Heart right ventricle (tissue), 16 donors: ENCODE measurements around the gene CUBN. TPM values are rescaled to one million over a fixed set of nuclear protein-coding genes. Genes with fewer than 3 reads are reported as not detected.

Experiments
- ATAC-seq, 8 donors: fragments of 200-7000 bp; cut with Tn5 transposase; one replicate each; pipeline ENCODE4 v1.9.1; 2020; ENCODE audit warnings: mild to moderate bottlenecking in 8 of 8, moderate library complexity in 8 of 8, moderate number of reproducible peaks in 1 of 8
- DNase-seq, 2 donors: peaks; one replicate each; pipeline ENCODE4 v3.0.0-alpha.2; 2020
- H3K27ac ChIP-seq, 10 donors: fragments of 200-600 bp; sonication (generic) in 2 of 10; one replicate each; pipeline versions ENCODE4 v1.5.0 to v1.8.0; 2020 to 2022; ENCODE audit warnings: mild to moderate bottlenecking in 3 of 10
- H3K27me3 ChIP-seq, 7 donors: fragments of 200-600 bp; one replicate each; pipeline ENCODE4 v1.8.0; 2021 to 2022; ENCODE audit warnings: mild to moderate bottlenecking in 2 of 7
- H3K36me3 ChIP-seq, 9 donors: fragments of 200-600 bp; sonication (generic) in 1 of 9; one replicate each; pipeline versions ENCODE4 v1.5.0 to v1.8.0; 2020 to 2022; ENCODE audit warnings: mild to moderate bottlenecking in 2 of 9
- H3K4me1 ChIP-seq, 9 donors: fragments of 200-600 bp; sonication (generic) in 1 of 9; one replicate each; pipeline versions ENCODE4 v1.5.0 to v1.8.0; 2020 to 2022; ENCODE audit warnings: mild to moderate bottlenecking in 4 of 9
- H3K4me3 ChIP-seq, 10 donors: fragments of 200-600 bp; sonication (generic) in 2 of 10; one replicate each; pipeline versions ENCODE4 v1.5.0 to v1.8.0; 2020 to 2022; ENCODE audit warnings: mild to moderate bottlenecking in 7 of 10, moderate library complexity in 2 of 10
- H3K9me3 ChIP-seq, 11 donors: fragments of 200-600 bp in 10 of 11; sonication (generic) in 2 of 11; one replicate each; pipeline versions ENCODE4 v1.5.0 to v1.8.0; 2013 to 2022; ENCODE audit warnings: mild to moderate bottlenecking in 2 of 11, control low read depth in 1 of 11, moderate library complexity in 1 of 11
- CTCF ChIP-seq, 9 donors: fragments of 200-600 bp; sonication (generic) in 2 of 9; IDR thresholded peaks; one replicate each; pipeline versions ENCODE4 v1.5.0 to v1.8.0; 2021 to 2022; ENCODE audit warnings: antibody characterized with exemption in 9 of 9, mild to moderate bottlenecking in 5 of 9, moderate library complexity in 1 of 9
- WGBS, 2 donors: extraction: QIAGEN DNeasy Blood & Tissue Kit; methylation state at CpG; one replicate each; pipeline ENCODE4 v1.1.7; 2013; ENCODE audit warnings: inconsistent platforms in 1 of 2; 5-methylcytosine and 5-hydroxymethylcytosine counted together
- intact Hi-C, 10 donors: fragments of 100-400 bp; cut with DNase I; formaldehyde crosslinking; loops; one replicate each; pipeline versions ENCODE4 v1.11.1 to v1.14.2; 2022
- polyA plus RNA-seq, 2 donors: library from polyadenylated mRNA; stranded (reverse); fragments of 200-250 nt; gene quantifications; one replicate each; pipeline ENCODE4 v1.2.3, GENCODE V29; 2013
- total RNA-seq, 10 donors: library from RNA; stranded (reverse); fragmentation: NEBNext Ultra II Directional in 3 of 10; extraction: Animal tissue kit (Norgen Biotek cat#: 25700) in 3 of 10; gene quantifications; one replicate each; pipeline versions ENCODE4 v1.2.1 to v1.2.4, GENCODE V29; 2021 to 2023
- donor health status: Arrhythmogenic right ventricular cardiomyopathy.
- donor health status: ischemic (EF 13 %, LVEDD 7.1; RV severe dilation, severe dysfunction).
- donor health status: healthy with polysubstance abuse.
- donor health status: DM: no; HTN: yes; CAD: no.
- donor health status: DM: no; HTN: no; CAD: no.
- donor health status: ischemic (EF 25% LVEDD 6.9; RV normal size, moderate dysfunction).
- donor health status: ischemic (EF 25% LVEDD 5.7; RV mildly dilated, moderate dysfunction).
- donor health status: healthy.
- donor health status: DM: yes; HTN: yes; CAD: no.
- donor health status: Ischemic cardiomyopathy.
- donor health status: ischemic (EF 35%, LVEDD 5.7; RV mildly dilated, moderate dysfunction).
- donor health status: nonischemic (EF 11% LVEDD 7.7; RV severe dilation, severe dysfunction).
- donor health status: DM: yes; HTN: yes; CAD: no.
- donor health status: PGD.
- donor health status: ischemic (EF 29% LVEDD 5.4; RV normal size, mild dysfunction).
- donor health status: nonischemic (EF 23%, LVEDD 6.1; RV moderate dilation, normal function).

Gene CUBN
- total and polyA plus RNA-seq, 12 donors, result 0.13 to 1.2 (median 0.42) TPM

GRCh38 chr10:17144757-17145156 lies 15.1 kb upstream of the CUBN start:
- DNase-seq, result no peak
- WGBS, 2 donors, result 93 to 95% methylated on average over 5 of the region's 5 CpGs
- Histone ChIP-seq H3K27me3 (no peaks in the 10 kb centered on the region), H3K4me1 (peaks cover 0 to 6% (median 0%) of the 10 kb centered on the region in 9 donors), H3K27ac (no peak overlapping the region), H3K9me3 (no peaks in the 10 kb centered on the region), H3K36me3 (no peaks in the 10 kb centered on the region), H3K4me3 (no peak overlapping the region)
- ATAC-seq, result no peak
- intact Hi-C loops, result no loop called here
- TF ChIP-seq CTCF (IDR thresholded peaks at IDR 0.05), result no peak

GRCh38 chr10:17144032-17144431 lies 14.4 kb upstream of the CUBN start:
- no peak for TF ChIP-seq CTCF (IDR thresholded peaks at IDR 0.05)
- no peak overlapping the region for H3K4me3 ChIP-seq
- H3K27ac ChIP-seq, result no peak overlapping the region
- H3K27me3 ChIP-seq, result no peaks in the 10 kb centered on the region
- H3K9me3 ChIP-seq, result no peaks in the 10 kb centered on the region
- WGBS, 2 donors, result 98 to 99% methylated on average over 2 of the region's 2 CpGs
- DNase-seq, result no peak
- no peak for ATAC-seq
- intact Hi-C loops, result no loop called here
- H3K36me3 ChIP-seq, result no peaks in the 10 kb centered on the region
- peaks cover 0 to 4% (median 0%) of the 10 kb centered on the region in 9 donors for H3K4me1 ChIP-seq

- 87% methylated on average over 3 of the region's 3 CpGs for WGBS, 2 donors
- no peak for TF ChIP-seq CTCF (IDR thresholded peaks at IDR 0.05)
These were observed 13.6 kb upstream of the CUBN start for GRCh38 chr10:17143055-17143690.

GRCh38 chr10:17141504-17142229 lies 12.1 kb upstream of the CUBN start:
- no peak for ATAC-seq
- no peak for DNase-seq
- Histone ChIP-seq H3K4me3 (no peak overlapping the region), H3K36me3 (no peaks in the 10 kb centered on the region), H3K9me3 (no peaks in the 10 kb centered on the region), H3K27ac (no peak overlapping the region), H3K4me1 (no peaks in the 10 kb centered on the region), H3K27me3 (no peaks in the 10 kb centered on the region)
- intact Hi-C loops, result no loop called here
- 84 to 87% methylated on average over 1 of the region's 1 CpG for WGBS, 2 donors
- no peak for TF ChIP-seq CTCF (IDR thresholded peaks at IDR 0.05)

More at GRCh38 chr10:17143055-17143690, 13.6 kb upstream of the CUBN start:
- intact Hi-C loops, result no loop called here
- no peak overlapping the region for H3K4me3 ChIP-seq
- DNase-seq, result no peak
- H3K27me3 ChIP-seq, result no peaks in the 10 kb centered on the region
- H3K36me3 ChIP-seq, result no peaks in the 10 kb centered on the region
- ATAC-seq, result no peak
- no peaks in the 10 kb centered on the region for H3K4me1 ChIP-seq
- H3K9me3 ChIP-seq, result no peaks in the 10 kb centered on the region
- no peak overlapping the region for H3K27ac ChIP-seq
